WI38 (cell line): Measurements from ENCODE around the gene PLA2G7.
"Not testable (repeated sequence)": the region's sequence is repeated elsewhere in the genome, so short reads cannot be mapped to it uniquely, and the experiment has no call there.

Source experiments
- H3K4me3 ChIP-seq: 2 replicates; pipeline ENCODE4 v1.5.1; 2011; ENCODE audit warnings: low read depth, mild to moderate bottlenecking, control low read depth, low read length
- CTCF ChIP-seq: IDR thresholded peaks from 2 replicates; pipeline ENCODE4 v1.5.1; 2012; ENCODE audit warnings: low read depth, mild to moderate bottlenecking, control low read depth, low read length

Gene PLA2G7

GRCh38 chr6:46745973-46746372, 10.8 kb upstream of the PLA2G7 start:
- no peak overlapping the region for H3K4me3 ChIP-seq
- TF ChIP-seq CTCF = no peak

GRCh38 chr6:46744159-46744725, 9.1 kb upstream of the PLA2G7 start:
- not testable (repeated sequence) for H3K4me3 ChIP-seq

GRCh38 chr6:46743425-46744158, 8.4 kb upstream of the PLA2G7 start:
- H3K4me3 ChIP-seq = no peak overlapping the region
- TF ChIP-seq CTCF = no peak

GRCh38 chr6:46741910-46742309, 6.7 kb upstream of the PLA2G7 start:
- no peak overlapping the region for H3K4me3 ChIP-seq
- no peak for TF ChIP-seq CTCF

GRCh38 chr6:46741482-46741881, 6.3 kb upstream of the PLA2G7 start:
- no peak overlapping the region for H3K4me3 ChIP-seq
- no peak for TF ChIP-seq CTCF

- H3K4me3 ChIP-seq = no peak overlapping the region
- no peak for TF ChIP-seq CTCF
Observed at GRCh38 chr6:46736906-46737305, 1.7 kb upstream of the PLA2G7 start.

- H3K4me3 ChIP-seq = no peak overlapping the region
- no peak for TF ChIP-seq CTCF
Observed at GRCh38 chr6:46735720-46736031, 501 bp upstream of the PLA2G7 start.

- no peak overlapping the region for H3K4me3 ChIP-seq
- no peak for TF ChIP-seq CTCF
Observed at GRCh38 chr6:46733341-46733801, 1.8 kb downstream of the PLA2G7 start.
